ENCODE measurements around the gene AGT.
A peak's percentile ranks its signal among the peaks of the same experiment; 100 is the strongest.
"Not testable (repeated sequence)": the region's sequence is repeated elsewhere in the genome, so short reads cannot be mapped to it uniquely, and the experiment has no call there.

Gene AGT

GRCh38 chr1:230743899-230744298 is 30.0 kb upstream of the AGT start:
- no peak for DNase-seq

GRCh38 chr1:230739564-230740290 is 25.8 kb upstream of the AGT start:
- DNase-seq: no peak

- DNase-seq: no peak
These were observed 23.8 kb upstream of the AGT start for GRCh38 chr1:230737622-230738262.

GRCh38 chr1:230735447-230735846 is 21.5 kb upstream of the AGT start:
- DNase-seq: no peak

- DNase-seq: no peak
These were observed 17.1 kb upstream of the AGT start for GRCh38 chr1:230730977-230731376.

- DNase-seq: peak; percentile 17 to 34
These were observed 14.9 kb upstream of the AGT start for GRCh38 chr1:230728710-230729392.

GRCh38 chr1:230725256-230726012 is 11.5 kb upstream of the AGT start:
- DNase-seq: no peak

GRCh38 chr1:230721849-230722522 is 8.1 kb upstream of the AGT start:
- not testable (repeated sequence) for DNase-seq

- no peak for DNase-seq
These were observed 3.3 kb upstream of the AGT start for GRCh38 chr1:230717251-230717650.

GRCh38 chr1:230716453-230716852 is 2.5 kb upstream of the AGT start:
- DNase-seq: not testable (repeated sequence)

GRCh38 chr1:230715510-230715909 is 1.6 kb upstream of the AGT start:
- no peak for DNase-seq

- DNase-seq: no peak
These were observed 391 bp downstream of the AGT start for GRCh38 chr1:230713547-230713914.

- DNase-seq: no peak
These were observed 784 bp downstream of the AGT start for GRCh38 chr1:230713138-230713537.

- DNase-seq: no peak
These were observed 1.4 kb downstream of the AGT start for GRCh38 chr1:230712470-230712942.

GRCh38 chr1:230711245-230711644 is 2.7 kb downstream of the AGT start:
- no peak for DNase-seq

GRCh38 chr1:230710543-230710904 is 3.4 kb downstream of the AGT start:
- no peak for DNase-seq

- DNase-seq: no peak
These were observed 4.0 kb downstream of the AGT start for GRCh38 chr1:230709619-230710542.

GRCh38 chr1:230708631-230709580 is 5.0 kb downstream of the AGT start:
- DNase-seq: no peak

GRCh38 chr1:230707732-230708630 is 5.9 kb downstream of the AGT start:
- no peak for DNase-seq

Data from hippocampal formation (tissue), 2 donors.